Jurkat, Clone E6-1 (cell line): ENCODE measurements around the gene TENM4.
"Not testable (repeated sequence)": the region's sequence is repeated elsewhere in the genome, so short reads cannot be mapped to it uniquely, and the experiment has no call there.

ENCODE experiments used
- DNase-seq: peaks from one replicate; pipeline ENCODE4 v3.0.0-alpha.2; 2011; ENCODE audit warnings: low read depth, low spot score
- H3K4me3 ChIP-seq: 2 replicates; pipeline ENCODE4 v1.5.1; 2011; ENCODE audit warnings: mild to moderate bottlenecking, low read length, control low read depth, moderate library complexity

Gene TENM4

GRCh38 chr11:78993802-78994430, 446.9 kb downstream of the TENM4 start:
- no peak overlapping the region for H3K4me3 ChIP-seq
- no peak for DNase-seq

GRCh38 chr11:78991681-78992080, 449.1 kb downstream of the TENM4 start:
- no peak for DNase-seq
- no peak overlapping the region for H3K4me3 ChIP-seq

- no peak for DNase-seq
- H3K4me3 ChIP-seq = no peak overlapping the region
Measured at GRCh38 chr11:78990261-78990660, 450.6 kb downstream of the TENM4 start.

GRCh38 chr11:78987748-78988147, 453.1 kb downstream of the TENM4 start:
- no peak for DNase-seq
- H3K4me3 ChIP-seq = no peak overlapping the region

- DNase-seq = no peak
- no peak overlapping the region for H3K4me3 ChIP-seq
Measured at GRCh38 chr11:78986305-78986704, 454.5 kb downstream of the TENM4 start.

- no peak for DNase-seq
- no peak overlapping the region for H3K4me3 ChIP-seq
Measured at GRCh38 chr11:78985663-78986062, 455.2 kb downstream of the TENM4 start.

GRCh38 chr11:78982473-78982872, 458.4 kb downstream of the TENM4 start:
- no peak overlapping the region for H3K4me3 ChIP-seq
- DNase-seq = no peak

GRCh38 chr11:78981153-78981552, 459.7 kb downstream of the TENM4 start:
- no peak for DNase-seq
- H3K4me3 ChIP-seq = no peak overlapping the region

GRCh38 chr11:78978831-78979230, 462.0 kb downstream of the TENM4 start:
- H3K4me3 ChIP-seq = no peak overlapping the region
- DNase-seq = no peak

- not testable (repeated sequence) for H3K4me3 ChIP-seq, DNase-seq
Measured at GRCh38 chr11:78977848-78978247, 463.0 kb downstream of the TENM4 start.

GRCh38 chr11:78977009-78977408, 463.8 kb downstream of the TENM4 start:
- H3K4me3 ChIP-seq = no peak overlapping the region
- DNase-seq = no peak

GRCh38 chr11:78975081-78975480, 465.7 kb downstream of the TENM4 start:
- no peak for DNase-seq
- H3K4me3 ChIP-seq = no peak overlapping the region

GRCh38 chr11:78973876-78974275, 467.0 kb downstream of the TENM4 start:
- no peak overlapping the region for H3K4me3 ChIP-seq
- DNase-seq = no peak

- no peak overlapping the region for H3K4me3 ChIP-seq
- DNase-seq = no peak
Measured at GRCh38 chr11:78972590-78972989, 468.2 kb downstream of the TENM4 start.

GRCh38 chr11:78972177-78972576, 468.7 kb downstream of the TENM4 start:
- H3K4me3 ChIP-seq = no peak overlapping the region
- no peak for DNase-seq

- no peak for DNase-seq
Measured at GRCh38 chr11:78967811-78968210, 473.0 kb downstream of the TENM4 start.

GRCh38 chr11:78965432-78965831, 475.4 kb downstream of the TENM4 start:
- no peak overlapping the region for H3K4me3 ChIP-seq
- no peak for DNase-seq

More at GRCh38 chr11:78967811-78968210, 473.0 kb downstream of the TENM4 start:
- no peak overlapping the region for H3K4me3 ChIP-seq

GRCh38 chr11:78961937-78962701, 478.7 kb downstream of the TENM4 start:
- no peak overlapping the region for H3K4me3 ChIP-seq

GRCh38 chr11:78961247-78961646, 479.6 kb downstream of the TENM4 start:
- no peak for DNase-seq
- no peak overlapping the region for H3K4me3 ChIP-seq

More at GRCh38 chr11:78961937-78962701, 478.7 kb downstream of the TENM4 start:
- DNase-seq = no peak

GRCh38 chr11:78958444-78958843, 482.4 kb downstream of the TENM4 start:
- DNase-seq = no peak
- H3K4me3 ChIP-seq = no peak overlapping the region
